ENCODE measurements around the gene S100A10. TPM values are rescaled to one million over a fixed set of nuclear protein-coding genes. Genes with fewer than 3 reads are reported as not detected.

The S100A10 gene
- total RNA-seq, 1 donor from 2014 or later: 36.0 TPM

- DNase-seq (ENCODE audit: low read depth): peak; percentile 70
Observed at GRCh38 chr1:151988405-151988923, 5.2 kb downstream of the S100A10 start.

GRCh38 chr1:151986501-151987190, 7.0 kb downstream of the S100A10 start:
- no peak for DNase-seq (ENCODE audit: low read depth)

GRCh38 chr1:151985768-151986167, 7.9 kb downstream of the S100A10 start:
- no peak for DNase-seq (ENCODE audit: low read depth)

GRCh38 chr1:151985270-151985669, 8.4 kb downstream of the S100A10 start:
- no peak for DNase-seq (ENCODE audit: low read depth)

GRCh38 chr1:151984313-151984956, 9.2 kb downstream of the S100A10 start:
- DNase-seq (ENCODE audit: low read depth): peak; percentile 66

- no peak for DNase-seq (ENCODE audit: low read depth)
Observed at GRCh38 chr1:151982300-151983005, 11.2 kb downstream of the S100A10 start.

GRCh38 chr1:151981178-151981525, 12.5 kb downstream of the S100A10 start:
- peak; percentile 82 for DNase-seq (ENCODE audit: low read depth)

- DNase-seq (ENCODE audit: low read depth): peak; percentile 84
Observed at GRCh38 chr1:151980287-151981177, 13.1 kb downstream of the S100A10 start.

GRCh38 chr1:151978922-151979321, 14.7 kb downstream of the S100A10 start:
- DNase-seq (ENCODE audit: low read depth): no peak

GRCh38 chr1:151977662-151978230, 15.9 kb downstream of the S100A10 start:
- no peak for DNase-seq (ENCODE audit: low read depth)

GRCh38 chr1:151976858-151977257, 16.8 kb downstream of the S100A10 start:
- no peak for DNase-seq (ENCODE audit: low read depth)

- DNase-seq (ENCODE audit: low read depth): no peak
Observed at GRCh38 chr1:151976015-151976343, 17.7 kb downstream of the S100A10 start.

- no peak for DNase-seq (ENCODE audit: low read depth)
Observed at GRCh38 chr1:151975311-151976014, 18.2 kb downstream of the S100A10 start.

- peak; percentile 71 for DNase-seq (ENCODE audit: low read depth)
Observed at GRCh38 chr1:151972542-151973248, 21.0 kb downstream of the S100A10 start.

- DNase-seq (ENCODE audit: low read depth): no peak
Observed at GRCh38 chr1:151970626-151971025, 23.0 kb downstream of the S100A10 start.

GRCh38 chr1:151970128-151970527, 23.5 kb downstream of the S100A10 start:
- DNase-seq (ENCODE audit: low read depth): no peak

GRCh38 chr1:151968791-151969399, 24.8 kb downstream of the S100A10 start:
- no peak for DNase-seq (ENCODE audit: low read depth)

- DNase-seq (ENCODE audit: low read depth): peak; percentile 73
Observed at GRCh38 chr1:151968058-151968457, 25.6 kb downstream of the S100A10 start.

GRCh38 chr1:151967091-151967490, 26.6 kb downstream of the S100A10 start:
- DNase-seq (ENCODE audit: low read depth): no peak

Measured in myocyte (in vitro differentiated cells).